HG03060 (cell line): ENCODE measurements around the gene DNAH12.
"Not testable (repeated sequence)": the region's sequence is repeated elsewhere in the genome, so short reads cannot be mapped to it uniquely, and the experiment has no call there.

Experiments
- ATAC-seq: cut with Tn5 transposase; IDR thresholded peaks from one replicate; pipeline ENCODE4 v1.9.1; 2021; ENCODE audit warnings: low read depth, moderate number of reproducible peaks; ENCODE audit not compliant: unreplicated experiment

DNAH12 gene

DNA sequence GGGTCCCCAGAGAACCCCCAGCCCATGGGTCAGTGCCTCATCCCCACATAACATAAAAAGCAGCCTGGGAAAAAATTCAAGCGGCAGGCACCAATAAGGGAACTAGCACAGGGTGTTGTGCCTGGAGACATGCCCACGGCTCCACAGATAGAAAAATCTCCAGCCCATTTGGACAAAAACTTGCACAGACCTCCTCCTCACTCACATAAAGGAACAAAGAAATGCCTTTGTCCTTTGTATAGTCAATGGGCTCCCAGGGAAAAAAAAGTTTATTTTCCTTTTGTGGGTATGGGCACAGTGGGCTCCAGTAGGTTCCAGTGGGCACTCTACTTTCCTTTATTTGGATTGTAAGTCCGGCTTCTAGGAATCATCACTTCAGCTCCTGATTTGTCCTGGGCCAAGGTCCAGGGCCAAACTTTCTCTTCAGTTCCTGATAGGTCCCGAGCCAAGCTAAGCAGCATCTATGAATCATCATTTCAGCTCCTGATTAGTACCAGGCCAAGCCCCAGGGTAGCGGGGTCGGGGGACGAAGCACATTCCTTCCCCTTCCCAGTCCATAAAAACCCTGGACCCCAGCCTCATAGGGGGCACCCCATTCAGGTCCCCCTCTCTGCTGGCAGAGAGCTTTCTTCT, 1.6 kb upstream of the DNAH12 start:
- ATAC-seq, result no peak

DNA sequence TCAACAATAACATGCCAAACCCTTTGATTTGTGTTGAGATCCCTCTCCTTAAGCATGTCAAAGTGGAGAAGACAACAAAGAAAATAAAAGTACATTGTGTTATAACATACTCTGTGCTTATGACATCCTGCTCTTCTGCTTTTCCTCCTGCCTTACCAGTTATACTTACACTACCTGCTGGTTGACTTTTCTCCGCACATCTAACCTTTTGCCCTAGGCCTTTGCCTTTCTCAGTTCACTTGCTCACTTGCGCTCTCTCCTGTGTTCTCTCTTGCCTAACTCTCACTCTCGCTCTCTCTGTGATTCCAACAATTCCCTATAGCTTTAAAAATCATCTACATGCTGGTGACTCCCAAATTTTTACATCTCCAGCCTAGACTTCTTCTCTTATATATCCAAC, 5.7 kb downstream of the DNAH12 start:
- no peak for ATAC-seq

DNA sequence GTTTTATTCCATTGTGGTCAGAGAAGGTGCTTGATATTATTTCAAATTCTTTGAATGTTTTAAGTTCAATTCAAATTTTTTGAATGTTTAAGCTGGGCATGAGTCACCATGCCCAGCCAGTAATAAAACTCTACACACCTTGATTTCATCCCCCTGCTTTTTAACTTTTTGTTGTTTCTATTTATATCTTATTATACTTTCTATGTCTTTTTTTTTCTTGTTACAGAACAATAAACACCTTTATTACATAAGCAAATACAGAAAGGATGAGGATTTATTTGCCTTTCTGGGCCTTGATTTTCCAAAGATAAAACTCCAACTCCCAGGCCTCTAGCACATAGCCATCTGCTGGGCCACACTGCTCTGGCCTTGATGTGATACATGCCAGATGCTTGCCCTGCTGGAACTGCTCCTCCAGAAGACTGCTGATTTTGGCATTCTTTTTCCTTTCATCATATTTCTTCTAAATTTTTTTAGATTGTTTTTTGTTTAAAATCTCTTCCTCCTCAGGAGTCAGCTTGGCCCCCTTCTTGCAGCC, 14.0 kb downstream of the DNAH12 start:
- ATAC-seq, result no peak

DNA sequence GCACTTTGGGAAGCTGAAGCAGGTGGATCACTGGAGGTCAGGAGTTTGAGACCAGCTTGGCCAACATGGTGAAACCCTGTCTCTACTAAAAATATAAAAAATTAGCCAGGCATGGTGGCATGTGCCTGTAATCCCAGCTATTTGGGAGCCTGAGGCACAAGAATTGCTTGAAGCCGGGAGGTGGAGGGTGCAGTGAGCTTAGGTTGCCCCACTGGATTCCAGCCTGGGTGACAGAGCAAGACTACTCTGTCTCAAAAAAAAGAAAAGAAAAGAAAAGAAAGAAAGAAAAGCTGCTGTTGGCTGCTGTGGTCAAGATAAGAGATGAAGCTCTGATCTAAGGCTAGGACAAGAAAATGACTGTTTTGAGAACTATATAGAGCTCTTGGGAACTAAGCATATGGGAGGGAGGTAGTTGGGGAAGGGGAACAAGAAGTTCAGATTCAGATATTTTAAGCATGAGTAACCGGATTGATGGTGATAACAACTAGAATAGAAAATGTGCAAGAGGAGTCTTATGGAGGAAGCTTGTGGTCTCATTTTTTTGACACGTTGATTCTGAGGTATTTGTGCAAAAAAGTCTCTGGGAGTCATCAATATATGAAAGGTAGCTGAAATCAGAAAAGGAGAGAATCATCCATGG, 25.7 kb downstream of the DNAH12 start:
- no peak for ATAC-seq

DNA sequence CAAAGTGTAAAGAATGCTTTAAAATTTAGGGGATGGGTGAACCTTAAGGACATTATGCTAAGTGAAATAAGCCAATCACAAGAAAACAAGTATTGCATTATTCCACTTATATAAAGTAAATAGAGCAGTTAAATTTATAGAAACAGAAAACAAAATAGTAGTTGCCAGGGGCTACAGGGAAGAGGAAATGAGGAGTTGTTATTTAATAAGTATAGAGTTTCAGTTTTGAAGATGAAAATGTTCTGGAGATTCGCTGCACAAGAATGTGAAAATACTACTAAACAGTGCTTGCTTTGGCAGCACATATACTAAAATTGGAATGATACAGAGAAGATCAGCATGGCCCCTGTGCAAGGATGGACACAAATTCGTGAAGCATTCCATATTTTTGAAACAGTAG, 32.0 kb downstream of the DNAH12 start:
- ATAC-seq, result no peak

DNA sequence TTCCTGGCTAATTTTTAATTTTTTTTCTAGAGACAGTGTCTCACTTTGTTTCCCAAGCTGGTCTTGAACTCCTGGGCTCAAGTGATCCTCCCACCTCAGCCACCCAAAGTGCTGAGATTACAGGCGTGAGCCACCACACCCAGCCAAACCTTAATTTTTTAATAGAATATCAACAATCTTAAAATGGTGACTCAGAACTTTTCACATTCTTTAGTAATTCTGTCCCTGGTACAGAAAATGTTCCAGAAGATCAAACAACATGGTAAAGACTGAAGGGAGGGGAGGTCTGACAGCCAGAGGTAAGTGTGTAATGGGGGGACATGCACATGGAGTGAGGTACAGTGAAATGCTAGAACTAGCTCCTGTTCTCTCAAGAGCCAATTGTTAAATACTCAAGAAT, 38.2 kb downstream of the DNAH12 start:
- ATAC-seq, result no peak

DNA sequence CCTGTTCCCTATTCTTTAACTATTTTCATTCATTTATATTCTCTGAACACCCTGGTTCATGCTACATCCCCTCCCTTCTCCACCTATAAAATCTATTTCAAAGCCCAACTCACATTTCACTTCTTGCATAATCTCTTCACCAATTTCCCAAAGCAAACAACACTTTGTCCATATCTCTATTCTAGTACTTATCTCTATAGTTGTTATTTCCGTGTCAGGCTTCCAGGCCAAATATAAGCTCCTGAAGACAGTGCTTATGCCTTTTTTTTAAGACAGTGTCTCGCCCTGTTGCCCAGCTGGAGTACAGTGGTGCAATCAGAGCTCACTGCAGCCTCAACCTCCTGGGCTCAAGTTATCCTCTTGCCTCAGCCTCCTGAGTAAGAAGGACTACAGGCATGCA, 43.6 kb downstream of the DNAH12 start:
- no peak for ATAC-seq

DNA sequence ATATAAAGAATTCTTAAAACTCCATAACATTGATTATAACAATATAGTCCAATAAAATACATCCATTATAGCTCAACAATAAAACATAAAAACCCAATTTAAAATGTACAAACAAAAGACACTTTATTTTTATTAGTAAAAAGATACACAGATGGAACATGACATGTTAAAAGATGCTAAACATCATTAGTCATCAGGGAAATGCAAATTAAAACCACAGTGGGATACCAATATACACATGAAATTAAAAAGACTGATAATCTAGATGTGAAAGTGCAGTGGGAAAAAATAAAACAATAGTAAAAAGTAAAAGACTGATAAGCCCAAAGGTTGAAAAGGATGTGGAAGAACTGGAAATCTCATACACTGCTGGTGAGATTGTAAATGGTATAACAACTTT, 46.2 kb downstream of the DNAH12 start:
- no peak for ATAC-seq

DNA sequence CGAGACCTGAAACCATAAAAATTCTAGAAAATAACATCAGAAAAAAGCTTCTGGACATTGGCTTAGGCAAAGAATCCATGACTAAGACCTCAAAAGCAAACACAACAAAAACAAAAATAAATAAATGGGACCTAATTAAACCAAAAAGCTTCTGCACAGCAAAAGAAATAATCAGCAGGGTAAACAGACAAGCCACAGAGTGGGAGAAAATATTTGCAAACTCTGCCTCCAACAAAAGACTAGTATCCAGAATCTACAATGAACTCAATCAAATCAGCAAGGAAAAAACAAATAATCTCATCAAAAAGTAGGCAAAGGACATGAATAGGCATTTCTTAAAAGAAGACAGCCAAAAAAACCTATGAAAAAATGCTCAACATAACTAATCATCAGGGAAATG, 59.6 kb downstream of the DNAH12 start:
- ATAC-seq, result no peak

DNA sequence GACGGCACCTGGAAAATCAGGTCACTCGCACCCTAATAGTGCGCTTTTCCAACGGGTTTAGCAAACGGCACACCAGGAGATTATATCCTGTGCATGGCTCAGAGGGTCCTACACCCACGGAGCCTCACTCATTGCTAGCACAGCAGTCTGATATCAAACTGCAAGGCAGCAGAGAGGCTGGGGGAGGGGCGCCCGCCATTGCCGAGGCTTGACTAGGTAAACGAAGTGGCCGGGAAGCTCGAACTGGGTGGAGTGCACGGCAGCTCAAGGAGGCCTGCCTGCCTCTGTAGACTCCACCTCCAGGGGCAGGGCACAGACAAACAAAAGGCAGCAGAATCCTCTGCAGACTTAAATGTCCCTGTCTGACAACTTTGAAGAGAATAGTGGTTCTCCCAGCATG, 67.0 kb downstream of the DNAH12 start:
- not testable (repeated sequence) for ATAC-seq

DNA sequence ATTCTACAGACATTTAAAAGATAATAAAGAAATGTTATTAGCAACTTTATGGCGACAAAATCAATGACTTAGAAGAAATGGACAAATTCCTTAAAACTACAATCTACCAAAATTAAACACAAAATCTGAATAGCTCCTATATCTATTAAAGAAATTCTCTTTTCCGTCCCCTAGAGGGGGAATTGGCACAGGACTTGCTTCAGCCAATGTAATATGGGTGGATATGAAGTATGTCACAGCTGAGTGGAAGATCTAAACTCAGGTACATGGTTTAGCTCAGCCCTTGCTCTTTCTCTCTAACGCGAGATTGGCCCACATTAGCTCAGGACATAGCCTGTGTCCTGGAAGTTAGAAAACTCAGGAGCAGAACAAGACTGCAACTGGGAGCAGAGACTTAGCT, 79.3 kb downstream of the DNAH12 start:
- no peak for ATAC-seq

DNA sequence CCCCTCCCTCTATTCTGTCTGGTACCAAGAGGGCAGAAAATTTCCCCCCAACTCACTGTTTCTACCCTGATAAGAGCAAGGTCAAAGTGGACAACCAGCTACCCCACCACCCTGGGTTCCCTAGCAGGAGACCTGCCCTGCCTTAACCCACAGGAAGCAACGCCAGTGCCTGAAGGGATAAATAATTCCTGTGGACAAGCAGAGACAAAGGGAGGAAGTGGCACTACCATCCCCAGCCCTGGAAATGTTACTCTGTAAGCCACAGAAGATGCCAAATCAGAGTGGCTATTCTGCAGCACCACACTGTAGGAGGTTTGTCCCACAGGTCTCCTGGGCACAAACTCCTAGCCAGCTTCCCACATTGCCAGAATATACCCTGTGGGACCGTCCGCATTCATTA, 80.1 kb downstream of the DNAH12 start:
- ATAC-seq, result no peak

DNA sequence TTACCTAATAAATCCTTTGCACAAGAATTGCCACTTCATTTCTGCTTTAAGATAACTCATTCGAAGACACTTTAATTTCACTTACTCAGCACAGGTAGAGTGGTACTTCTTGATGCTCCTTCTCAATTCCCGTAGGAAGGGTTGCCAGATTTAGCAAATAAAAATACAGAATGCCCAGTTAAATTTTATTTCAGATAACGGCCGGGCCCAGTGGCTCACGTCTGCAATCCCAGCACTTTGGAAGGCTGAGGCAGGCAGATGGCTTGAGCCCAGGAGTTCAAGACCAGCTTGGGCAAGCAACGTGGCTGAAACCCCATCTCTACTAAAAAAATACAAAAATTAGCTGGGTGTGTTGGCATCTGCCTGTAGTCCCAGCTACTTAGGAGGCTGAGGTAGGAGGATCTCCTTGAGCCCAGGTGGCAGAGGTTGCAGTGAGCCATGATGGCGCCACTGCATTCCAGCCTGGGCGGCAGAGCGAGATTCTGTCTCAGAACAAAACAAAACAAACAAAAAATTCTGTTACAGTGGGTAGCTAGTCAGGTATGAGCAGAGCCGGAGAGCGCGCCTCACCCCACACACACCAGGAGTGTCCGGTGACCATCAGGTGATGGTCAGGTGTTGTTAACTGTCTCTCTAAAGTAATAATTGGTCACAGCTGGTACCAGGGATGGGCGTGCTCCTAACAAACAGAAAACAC, 92.8 kb downstream of the DNAH12 start:
- no peak for ATAC-seq

DNA sequence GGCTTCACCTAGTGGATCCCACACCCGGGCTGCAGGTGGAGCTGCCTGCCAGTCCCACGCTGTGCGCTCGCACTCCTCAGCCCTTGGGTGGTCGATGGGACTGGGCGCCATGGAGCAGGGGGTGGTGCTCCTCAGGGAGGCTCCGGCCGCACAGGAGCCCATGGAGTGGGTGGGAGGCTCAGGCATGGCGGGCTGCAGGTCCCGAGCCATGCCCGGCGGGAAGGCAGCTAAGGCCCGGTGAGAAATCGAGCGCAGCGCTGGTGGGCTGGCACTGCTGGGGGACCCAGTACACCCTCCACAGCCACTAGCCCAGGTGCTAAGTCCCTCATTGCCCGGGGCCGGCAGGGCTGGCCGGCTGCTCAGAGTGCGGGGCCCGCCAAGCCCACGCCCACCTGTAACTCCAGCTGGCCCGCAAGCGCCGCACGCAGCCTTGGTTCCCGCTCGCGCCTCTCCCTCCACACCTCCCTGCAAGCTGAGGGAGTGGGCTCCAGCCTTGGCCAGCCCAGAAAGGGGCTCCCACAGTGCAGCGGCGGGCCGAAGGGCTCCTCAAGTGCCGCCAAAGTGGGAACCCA, 94.8 kb downstream of the DNAH12 start:
- not testable (repeated sequence) for ATAC-seq

DNA sequence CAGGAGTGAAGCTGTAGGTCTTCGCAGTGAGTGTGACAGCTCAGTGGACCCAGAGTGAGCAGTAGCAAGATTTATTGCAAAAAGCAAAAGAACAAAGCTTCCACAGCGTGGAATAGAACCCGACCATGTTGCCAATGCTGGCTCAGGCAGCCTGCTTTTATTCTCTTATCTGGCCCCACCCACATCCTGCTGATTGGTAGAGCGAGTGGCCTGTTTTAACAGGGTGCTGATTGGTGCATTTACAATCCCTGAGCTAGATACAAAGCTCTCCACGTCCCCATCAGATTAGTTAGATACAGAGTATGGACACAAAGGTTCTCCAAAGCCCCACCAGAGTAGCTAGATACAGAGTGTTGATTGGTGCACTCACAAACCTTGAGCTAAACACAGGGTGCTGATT, 95.7 kb downstream of the DNAH12 start:
- ATAC-seq, result not testable (repeated sequence)

DNA sequence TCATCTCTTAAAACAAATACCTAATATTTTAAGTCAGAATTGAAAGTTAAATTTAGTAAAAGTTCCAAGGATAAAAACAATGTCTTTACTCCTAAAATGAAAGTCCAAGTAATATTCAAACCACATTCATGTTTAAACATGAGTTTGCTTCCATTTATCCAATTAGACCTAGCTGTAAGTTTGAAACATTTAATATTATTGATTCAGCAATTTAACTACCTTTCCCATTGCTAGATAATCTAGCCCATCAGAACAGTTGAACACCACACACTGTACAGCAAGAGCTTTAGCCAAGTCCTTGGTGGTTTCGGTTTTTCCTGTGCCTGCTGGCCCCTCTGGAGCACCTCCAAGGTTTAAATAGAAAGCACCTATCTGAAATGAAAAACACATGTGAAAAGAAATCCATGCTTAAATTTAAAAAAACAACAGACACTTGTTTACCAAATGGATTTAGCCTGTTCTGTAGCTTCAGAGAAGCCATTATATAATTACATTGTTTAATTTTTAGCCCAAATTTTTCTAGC, 97.8 kb downstream of the DNAH12 start:
- ATAC-seq, result no peak

DNA sequence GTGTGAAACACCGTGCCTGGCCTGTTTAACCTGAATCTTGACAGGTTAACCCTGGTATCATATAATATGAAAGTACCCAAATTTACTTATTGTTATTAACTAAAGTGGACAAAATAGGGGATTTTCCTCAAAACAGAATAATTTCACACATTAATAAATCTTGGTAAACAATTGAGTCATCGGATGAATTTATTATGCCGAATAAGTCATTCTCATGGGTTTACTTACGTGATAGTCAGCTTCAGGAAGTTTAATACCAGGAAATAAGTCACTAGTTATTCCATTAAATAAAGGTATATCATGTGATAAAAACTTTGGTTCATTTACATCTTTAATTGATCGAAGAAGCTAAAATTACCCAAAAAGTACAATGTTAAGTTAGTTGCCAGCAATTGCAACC, 99.7 kb downstream of the DNAH12 start:
- no peak for ATAC-seq

DNA sequence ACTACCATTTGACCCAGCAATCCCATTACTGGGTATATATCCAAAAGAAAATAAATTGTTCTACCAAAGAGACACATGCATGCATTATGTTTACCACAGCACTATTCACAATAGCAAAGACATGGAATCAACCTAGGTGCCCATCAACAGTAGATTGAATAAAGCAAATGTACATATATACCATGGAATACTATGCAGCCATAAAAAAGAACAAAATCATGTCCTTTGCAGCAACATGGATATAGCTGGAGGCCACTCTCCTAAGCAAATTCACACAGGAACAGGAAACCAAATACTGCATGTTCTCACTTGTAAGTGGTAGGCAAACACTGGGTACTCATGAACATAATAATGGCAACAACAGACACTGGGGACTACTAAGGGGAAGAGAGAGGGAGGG, 104.0 kb downstream of the DNAH12 start:
- not testable (repeated sequence) for ATAC-seq

DNA sequence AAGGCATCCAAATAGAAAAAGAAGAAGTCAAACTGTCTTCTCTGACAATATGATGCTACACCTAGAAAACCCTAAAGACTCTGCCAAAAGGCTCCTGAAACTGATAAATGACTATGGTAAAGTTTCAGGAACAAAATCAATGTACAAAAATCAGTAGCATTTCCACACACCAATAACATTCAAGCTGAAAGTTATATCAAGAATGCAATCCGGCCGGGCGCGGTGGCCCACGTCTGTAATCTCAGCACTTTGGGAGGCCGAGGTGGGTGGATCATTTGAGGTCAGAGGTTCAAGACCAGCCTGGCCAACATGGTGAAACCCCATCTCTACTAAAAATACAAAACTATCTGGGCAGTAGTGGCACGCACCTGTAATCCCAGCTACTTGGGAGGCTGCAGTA, 105.7 kb downstream of the DNAH12 start:
- not testable (repeated sequence) for ATAC-seq

DNA sequence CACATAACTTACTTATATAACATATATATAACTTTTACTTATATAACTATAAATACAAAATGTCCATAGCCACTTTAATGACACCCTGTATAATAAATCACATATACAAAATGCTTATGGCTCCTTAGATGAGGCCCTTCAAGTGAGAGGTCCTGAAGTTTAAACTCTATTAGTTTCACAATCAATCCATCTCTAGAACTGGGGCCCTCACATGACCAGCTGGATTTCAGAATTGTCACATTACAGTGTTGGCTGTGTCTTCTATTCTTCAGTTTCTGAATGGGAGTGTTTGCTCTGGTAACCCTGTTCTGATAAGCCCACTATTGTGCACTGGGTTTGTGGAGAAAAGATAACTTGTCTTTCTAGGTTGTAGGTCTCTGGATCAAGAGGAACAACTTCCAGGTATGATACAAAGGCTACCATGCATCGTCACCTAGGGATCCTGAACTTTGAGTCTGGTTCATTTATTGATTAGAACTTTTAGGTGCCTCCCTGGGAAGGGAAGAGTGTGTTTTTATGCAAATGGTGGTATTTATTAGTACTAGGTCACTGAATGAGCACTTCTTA, 107.9 kb downstream of the DNAH12 start:
- no peak for ATAC-seq

DNA sequence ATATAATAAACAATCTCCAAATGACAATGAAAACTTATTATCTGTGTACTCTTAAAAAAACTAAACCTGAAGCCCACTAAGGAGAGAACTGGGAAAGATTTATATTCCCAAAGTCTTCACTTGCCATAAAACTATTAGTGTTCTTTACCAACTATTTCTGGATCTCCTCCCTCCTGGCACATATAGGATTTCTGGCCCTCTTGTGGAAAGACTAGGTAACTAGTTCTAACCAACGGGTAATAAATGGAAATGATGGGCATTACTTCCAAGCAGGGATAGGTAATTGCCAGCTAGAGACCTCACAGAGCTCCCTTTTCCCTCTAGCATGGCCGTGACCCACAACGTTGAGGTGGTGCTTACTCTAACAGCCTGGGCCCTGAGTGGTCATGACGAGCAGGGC, 110.1 kb downstream of the DNAH12 start:
- no peak for ATAC-seq
